Mononuclear cell (primary cell): ENCODE data around the gene MOCS3. TPM values are rescaled to one million over a fixed set of nuclear protein-coding genes. Genes with fewer than 3 reads are reported as not detected.

Experiments
- H3K27me3 ChIP-seq: 2 replicates; pipeline ENCODE4 v1.6.0; 2011; ENCODE audit warnings: low read length, control low read depth; ENCODE audit not compliant: insufficient read depth
- H3K4me1 ChIP-seq: 2 replicates; pipeline ENCODE4 v1.5.1; 2011; ENCODE audit warnings: mild to moderate bottlenecking, low read length, control low read depth; ENCODE audit not compliant: insufficient read depth
- H3K4me3 ChIP-seq: 2 replicates; pipeline ENCODE4 v1.5.1; 2011; ENCODE audit warnings: mild to moderate bottlenecking, low read length, moderate library complexity
- H3K9me3 ChIP-seq: 2 replicates; pipeline ENCODE4 v1.5.1; 2011; ENCODE audit warnings: low read depth, mild to moderate bottlenecking, control low read depth, low read length
- total RNA-seq: library from RNA; depleted of rRNA; stranded (reverse); fragments of >200 nt; gene quantifications from one replicate; pipeline ENCODE4 v1.2.3, GENCODE V29; 2012

MOCS3 gene
- total RNA-seq, 1 donor = 3.8 TPM

GRCh38 chr20:50928469-50928868 lies 30.1 kb upstream of the MOCS3 start:
- peaks cover 42% of the 10 kb centered on the region for H3K4me1 ChIP-seq
- no peaks in the 10 kb centered on the region for H3K27me3 ChIP-seq
- H3K4me3 ChIP-seq = no peak overlapping the region
- no peaks in the 10 kb centered on the region for H3K9me3 ChIP-seq

- Histone ChIP-seq H3K4me3 (peak overlapping the region; percentile 54), H3K4me1 (peaks cover 36% of the 10 kb centered on the region), H3K27me3 (no peaks in the 10 kb centered on the region), H3K9me3 (no peaks in the 10 kb centered on the region)
Observed at GRCh38 chr20:50929299-50930138, 29.1 kb upstream of the MOCS3 start.

GRCh38 chr20:50930139-50930975 lies 28.3 kb upstream of the MOCS3 start:
- H3K4me1 ChIP-seq = peaks cover 36% of the 10 kb centered on the region

GRCh38 chr20:50930976-50931305 lies 27.7 kb upstream of the MOCS3 start:
- Histone ChIP-seq H3K4me3 (peak overlapping the region; percentile 60), H3K27me3 (no peaks in the 10 kb centered on the region), H3K9me3 (no peaks in the 10 kb centered on the region), H3K4me1 (peaks cover 32% of the 10 kb centered on the region)

More at GRCh38 chr20:50930139-50930975, 28.3 kb upstream of the MOCS3 start:
- H3K4me3 ChIP-seq = peak overlapping the region; percentile 62
- H3K9me3 ChIP-seq = no peaks in the 10 kb centered on the region
- H3K27me3 ChIP-seq = no peaks in the 10 kb centered on the region

GRCh38 chr20:50931306-50932015 lies 27.2 kb upstream of the MOCS3 start, which contains the start of gene ADNP:
Gene ADNP, minus strand, starts transcription at chr20:50931437. Its CDS starts 27,441 bp downstream, at chr20:50903996.
- peak within 1 kb of the TSS; percentile 62 for H3K4me3 ChIP-seq
- H3K9me3 ChIP-seq = no peaks in the 10 kb centered on the region
- peaks cover 32% of the 10 kb centered on the region for H3K4me1 ChIP-seq
- H3K27me3 ChIP-seq = no peaks in the 10 kb centered on the region

- Histone ChIP-seq H3K9me3 (no peaks in the 10 kb centered on the region), H3K27me3 (no peaks in the 10 kb centered on the region), H3K4me3 (peak overlapping the region; percentile 60), H3K4me1 (peaks cover 30% of the 10 kb centered on the region)
Observed at GRCh38 chr20:50932016-50932485, 26.6 kb upstream of the MOCS3 start.

GRCh38 chr20:50932691-50933280 lies 25.8 kb upstream of the MOCS3 start:
- H3K4me1 ChIP-seq = peaks cover 24% of the 10 kb centered on the region
- H3K4me3 ChIP-seq = no peak overlapping the region
- no peaks in the 10 kb centered on the region for H3K27me3 ChIP-seq
- H3K9me3 ChIP-seq = no peaks in the 10 kb centered on the region

- H3K9me3 ChIP-seq = no peaks in the 10 kb centered on the region
- H3K4me3 ChIP-seq = no peak overlapping the region
- no peaks in the 10 kb centered on the region for H3K27me3 ChIP-seq
- H3K4me1 ChIP-seq = peaks cover 20% of the 10 kb centered on the region
Observed at GRCh38 chr20:50933589-50933988, 25.0 kb upstream of the MOCS3 start.

GRCh38 chr20:50943069-50943468 lies 15.5 kb upstream of the MOCS3 start:
- H3K27me3 ChIP-seq = no peaks in the 10 kb centered on the region
- no peaks in the 10 kb centered on the region for H3K4me1 ChIP-seq
- no peak overlapping the region for H3K4me3 ChIP-seq
- H3K9me3 ChIP-seq = no peaks in the 10 kb centered on the region

GRCh38 chr20:50948132-50948785 lies 10.4 kb upstream of the MOCS3 start:
- no peaks in the 10 kb centered on the region for H3K4me1 ChIP-seq
- H3K27me3 ChIP-seq = no peaks in the 10 kb centered on the region
- H3K4me3 ChIP-seq = no peak overlapping the region
- H3K9me3 ChIP-seq = no peaks in the 10 kb centered on the region

GRCh38 chr20:50953196-50953595 lies 5.4 kb upstream of the MOCS3 start:
- peaks cover 18% of the 10 kb centered on the region for H3K4me1 ChIP-seq
- no peak overlapping the region for H3K4me3 ChIP-seq
- no peaks in the 10 kb centered on the region for H3K9me3 ChIP-seq
- H3K27me3 ChIP-seq = no peaks in the 10 kb centered on the region

GRCh38 chr20:50953821-50954220 lies 4.8 kb upstream of the MOCS3 start:
- Histone ChIP-seq H3K27me3 (no peaks in the 10 kb centered on the region), H3K4me1 (peaks cover 18% of the 10 kb centered on the region), H3K4me3 (no peak overlapping the region), H3K9me3 (no peaks in the 10 kb centered on the region)

- no peaks in the 10 kb centered on the region for H3K27me3 ChIP-seq
- peaks cover 31% of the 10 kb centered on the region for H3K4me1 ChIP-seq
- H3K9me3 ChIP-seq = no peaks in the 10 kb centered on the region
- peak overlapping the region; percentile 72 for H3K4me3 ChIP-seq
Observed at GRCh38 chr20:50957276-50957675, 1.3 kb upstream of the MOCS3 start.
